Mesenchymal stem cell (in vitro differentiated cells and primary cell): Measurements from ENCODE around the gene ARSA.

Source experiments
- DNase-seq: peaks from one replicate; pipeline ENCODE4 v3.0.0-alpha.2; 2013
- H2AFZ ChIP-seq: one replicate; pipeline ENCODE4 v1.6.1; 2013; ENCODE audit warnings: low read depth, mild to moderate bottlenecking, control low read depth, inconsistent platforms, low read length, moderate library complexity
- H2AK5ac ChIP-seq: 2 replicates; pipeline ENCODE4 v1.6.1; 2013; ENCODE audit warnings: low read length, moderate library complexity, mild to moderate bottlenecking, inconsistent platforms; ENCODE audit not compliant: severe bottlenecking
- H2BK120ac ChIP-seq: one replicate; pipeline ENCODE4 v1.6.1; 2013; ENCODE audit warnings: low read depth, mild to moderate bottlenecking, inconsistent platforms, low read length, moderate library complexity
- H2BK12ac ChIP-seq, 2 experiments: one replicate each; pipeline ENCODE4 v1.6.1; 2013; ENCODE audit warnings: inconsistent platforms in 2 of 2, low read length in 2 of 2, mild to moderate bottlenecking in 2 of 2, moderate library complexity in 2 of 2, control low read depth in 1 of 2
- H2BK15ac ChIP-seq: one replicate; pipeline ENCODE4 v1.6.1; 2013; ENCODE audit warnings: mild to moderate bottlenecking, low read depth, inconsistent platforms; ENCODE audit not compliant: poor library complexity, severe bottlenecking
- H2BK5ac ChIP-seq: 2 replicates; pipeline ENCODE4 v1.6.1; 2013; ENCODE audit warnings: low read depth, mild to moderate bottlenecking, low read length, control low read depth, inconsistent platforms; ENCODE audit not compliant: poor library complexity, severe bottlenecking
- H3K14ac ChIP-seq, 2 experiments: one replicate each; pipeline ENCODE4 v1.6.1; 2013; ENCODE audit warnings: inconsistent platforms in 2 of 2, low read length in 2 of 2, control low read depth in 1 of 2, mild to moderate bottlenecking in 1 of 2, moderate library complexity in 1 of 2
- H3K18ac ChIP-seq, 2 experiments: one replicate each; pipeline ENCODE4 v1.6.1; 2013; ENCODE audit warnings: inconsistent platforms in 2 of 2, low read length in 2 of 2, control low read depth in 1 of 2, low read depth in 1 of 2, mild to moderate bottlenecking in 1 of 2
- H3K23ac ChIP-seq, 2 experiments: one replicate each; pipeline ENCODE4 v1.6.1; 2013; ENCODE audit warnings: inconsistent platforms in 2 of 2, low read length in 2 of 2, mild to moderate bottlenecking in 2 of 2, moderate library complexity in 2 of 2, control low read depth in 1 of 2
- H3K27ac ChIP-seq: 2 replicates; pipeline ENCODE4 v1.5.1; 2013; ENCODE audit warnings: mild to moderate bottlenecking, moderate library complexity, low read length, control low read depth, inconsistent platforms; ENCODE audit not compliant: poor library complexity, severe bottlenecking
- H3K27me3 ChIP-seq, 2 experiments: 2 replicates each; pipeline versions ENCODE4 v1.6.1 to v1.7.0; 2013; ENCODE audit warnings: low read length in 2 of 2, mild to moderate bottlenecking in 2 of 2, moderate library complexity in 2 of 2, control low read depth in 1 of 2, inconsistent platforms in 1 of 2; ENCODE audit not compliant: control insufficient read depth in 1 of 2, insufficient read depth in 1 of 2
- H3K36me3 ChIP-seq, 2 experiments: 2 replicates each; pipeline versions ENCODE4 v1.6.1 to v1.7.0; 2013; ENCODE audit warnings: low read length in 2 of 2, control low read depth in 1 of 2, inconsistent platforms in 1 of 2, low read depth in 1 of 2, mild to moderate bottlenecking in 1 of 2; ENCODE audit not compliant: insufficient read depth in 2 of 2, control insufficient read depth in 1 of 2
- H3K4ac ChIP-seq, 2 experiments: one replicate each; pipeline ENCODE4 v1.6.1; 2013; ENCODE audit warnings: inconsistent platforms in 2 of 2, low read length in 2 of 2, mild to moderate bottlenecking in 2 of 2, moderate library complexity in 2 of 2, control low read depth in 1 of 2, low read depth in 1 of 2
- H3K4me1 ChIP-seq: 2 replicates; pipeline ENCODE4 v1.6.1; 2013; ENCODE audit warnings: low read depth, low read length, control low read depth; ENCODE audit not compliant: control insufficient read depth, insufficient read depth
- H3K4me2 ChIP-seq: 2 replicates; pipeline ENCODE4 v1.6.1; 2013; ENCODE audit warnings: low read length, mild to moderate bottlenecking, inconsistent platforms; ENCODE audit not compliant: poor library complexity, severe bottlenecking
- H3K4me3 ChIP-seq, 2 experiments: 2 replicates each; pipeline versions ENCODE4 v1.5.1 to v1.7.0; 2013; ENCODE audit warnings: low read length in 2 of 2, mild to moderate bottlenecking in 2 of 2, control low read depth in 1 of 2, low read depth in 1 of 2; ENCODE audit not compliant: insufficient read depth in 1 of 2
- H3K79me1 ChIP-seq: replicated peaks from 2 replicates; pipeline ENCODE4 v1.6.1; 2013; ENCODE audit warnings: mild to moderate bottlenecking, control low read depth, low read length, inconsistent platforms; ENCODE audit not compliant: poor library complexity, severe bottlenecking
- H3K9ac ChIP-seq: 2 replicates; pipeline ENCODE4 v1.7.0; 2013; ENCODE audit warnings: mild to moderate bottlenecking, low read length, moderate library complexity
- H3K9me3 ChIP-seq: 2 replicates; pipeline ENCODE4 v1.7.0; 2013; ENCODE audit warnings: mild to moderate bottlenecking, low read length; ENCODE audit not compliant: control insufficient read depth
- H4K8ac ChIP-seq: one replicate; pipeline ENCODE4 v1.6.1; 2013; ENCODE audit warnings: inconsistent platforms, mild to moderate bottlenecking, low read length, moderate library complexity
- H4K91ac ChIP-seq: one replicate; pipeline ENCODE4 v1.6.1; 2013; ENCODE audit warnings: mild to moderate bottlenecking, low read length, inconsistent platforms
- WGBS: methylation state at CpG from one replicate; pipeline ENCODE4 v1.1.7; 2013; ENCODE audit warnings: mixed read lengths; 5-methylcytosine and 5-hydroxymethylcytosine counted together

Gene ARSA

DNA sequence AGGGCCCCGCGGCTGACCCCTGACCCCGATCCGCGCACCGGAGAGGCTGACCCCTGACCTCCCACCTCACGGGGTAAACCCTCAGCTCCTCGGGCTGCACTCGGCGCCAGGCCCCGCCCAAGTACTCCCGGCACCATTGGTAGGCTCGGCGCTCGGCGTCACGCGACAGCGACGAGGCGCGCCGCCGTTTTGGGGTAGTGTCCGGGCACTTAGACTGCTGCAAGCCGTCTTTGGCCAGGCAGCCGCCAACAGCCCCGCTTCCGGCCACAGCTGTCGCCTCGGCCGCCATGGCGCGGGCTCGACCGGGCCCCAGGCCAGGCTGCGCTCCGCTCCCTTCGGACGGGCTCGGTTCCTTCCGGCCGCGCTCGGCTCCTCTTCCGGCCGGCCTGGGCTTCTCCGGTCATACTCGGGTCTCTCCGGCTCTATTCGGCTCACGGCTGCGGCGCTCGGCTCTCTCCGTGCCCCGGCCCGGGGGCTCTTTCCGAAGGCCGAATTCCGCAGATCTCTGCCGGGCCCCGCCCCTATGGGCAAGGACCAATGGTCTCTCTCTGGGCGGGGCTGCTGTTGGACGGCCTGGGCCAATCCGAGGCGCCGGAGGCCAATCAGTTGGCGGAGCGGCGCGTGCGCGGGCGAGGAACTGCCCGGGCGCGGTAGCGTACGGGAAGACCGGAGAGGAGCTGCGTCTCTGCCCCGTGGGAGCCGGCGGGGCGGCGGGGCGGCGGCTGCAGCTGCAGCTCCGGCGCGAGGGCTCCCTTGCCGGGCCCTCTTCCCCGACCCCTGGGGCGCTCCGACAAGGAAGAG is 45.3 kb downstream of the ARSA start, which contains the start of gene CHKB:
Gene CHKB, minus strand, starts transcription at position 357 of the 801 bp plus-strand sequence. Its CDS starts 68 bp downstream, at position 289.
- Histone ChIP-seq H3K9me3 (no peaks in the 10 kb centered on the region), H2BK120ac (peak within 1 kb of the TSS; percentile 81), H3K4me3 (peak within 1 kb of the TSS; percentile 84 to 93), H3K27ac (peak within 1 kb of the TSS; percentile 71), H2AFZ (peak within 1 kb of the TSS; percentile 85), H2BK15ac (peak within 1 kb of the TSS; percentile 63), H3K9ac (peak within 1 kb of the TSS; percentile 97), H3K23ac (peak within 1 kb of the TSS in 1 of 2 experiments; percentile 76), H2BK12ac (peak within 1 kb of the TSS in 1 of 2 experiments; percentile 4), H2AK5ac (no peak within 1 kb of the TSS), H4K8ac (peak within 1 kb of the TSS; percentile 98), H4K91ac (peak within 1 kb of the TSS; percentile 97), H3K4me2 (peak within 1 kb of the TSS; percentile 78), H2BK5ac (peak within 1 kb of the TSS; percentile 83), H3K18ac (peak within 1 kb of the TSS; percentile 99 to 100), H3K4ac (peak within 1 kb of the TSS; percentile 90 to 98), H3K14ac (peak within 1 kb of the TSS in 1 of 2 experiments; percentile 98), H3K27me3 (peaks cover 0 to under 1% of the 10 kb centered on the region in 2 experiments), H3K79me1 (peaks cover 21% of the 10 kb centered on the region), H3K36me3 (peaks cover 17 to 35% of the 10 kb centered on the region in 2 experiments), H3K4me1 (peaks cover 17% of the 10 kb centered on the region)
- DNase-seq = peak; percentile 98
- WGBS = under 1% methylated on average over 86 of the region's 96 CpGs

DNA sequence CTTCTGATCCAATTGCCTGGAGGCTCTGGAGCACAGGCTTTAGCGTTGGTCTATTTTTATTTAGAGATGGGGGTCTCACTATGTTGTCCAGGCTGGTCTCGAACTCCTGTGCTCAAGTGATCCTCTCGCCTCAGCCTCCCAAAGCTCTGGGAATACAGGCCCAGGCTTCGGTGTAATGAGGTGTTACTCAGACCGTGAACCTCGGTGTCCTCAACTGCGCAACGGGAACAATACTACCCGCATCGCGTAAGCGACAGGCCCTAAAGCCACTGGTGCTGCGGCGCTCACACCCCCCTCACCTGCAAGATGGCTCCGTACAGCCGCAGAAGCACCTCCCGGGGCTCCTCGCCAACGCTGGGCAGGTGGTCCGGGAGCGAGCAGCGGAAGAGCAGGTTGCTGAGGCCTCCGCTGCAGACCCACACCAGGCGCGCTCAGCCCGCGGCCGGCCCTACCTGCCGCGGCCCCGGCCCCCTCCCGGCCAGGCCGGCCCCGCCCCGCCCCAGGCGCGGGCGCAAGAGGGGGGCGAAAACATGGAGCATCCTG is 45.9 kb downstream of the ARSA start:
- no peak overlapping the region for H3K27ac ChIP-seq
- peak overlapping the region; percentile 81 for H2BK120ac ChIP-seq
- peak overlapping the region; percentile 84 to 93 for H3K4me3 ChIP-seq
- no peak overlapping the region for H2BK12ac ChIP-seq
- peak; percentile 29 for DNase-seq
- H3K18ac ChIP-seq = peak overlapping the region; percentile 99 to 100
- H3K9ac ChIP-seq = peak overlapping the region; percentile 97
- peaks cover 23% of the 10 kb centered on the region for H3K4me1 ChIP-seq
- H3K4me2 ChIP-seq = peak overlapping the region; percentile 60
- no peak overlapping the region for H2AK5ac ChIP-seq
- H2BK5ac ChIP-seq = peak overlapping the region; percentile 83
- peak overlapping the region; percentile 98 for H4K8ac ChIP-seq
- H3K23ac ChIP-seq = peak overlapping the region in 1 of 2 experiments; percentile 76
- H3K36me3 ChIP-seq = peaks cover 17 to 42% of the 10 kb centered on the region in 2 experiments
- WGBS = 13% methylated on average over 37 of the region's 39 CpGs
- H2AFZ ChIP-seq = peak overlapping the region; percentile 49
- peaks cover 0 to 7% of the 10 kb centered on the region in 2 experiments for H3K27me3 ChIP-seq
- H3K79me1 ChIP-seq = peaks cover 21% of the 10 kb centered on the region
- peak overlapping the region in 1 of 2 experiments; percentile 98 for H3K14ac ChIP-seq
- peak overlapping the region; percentile 97 for H4K91ac ChIP-seq
- peak overlapping the region; percentile 79 to 98 for H3K4ac ChIP-seq
- no peaks in the 10 kb centered on the region for H3K9me3 ChIP-seq
- H2BK15ac ChIP-seq = no peak overlapping the region

DNA sequence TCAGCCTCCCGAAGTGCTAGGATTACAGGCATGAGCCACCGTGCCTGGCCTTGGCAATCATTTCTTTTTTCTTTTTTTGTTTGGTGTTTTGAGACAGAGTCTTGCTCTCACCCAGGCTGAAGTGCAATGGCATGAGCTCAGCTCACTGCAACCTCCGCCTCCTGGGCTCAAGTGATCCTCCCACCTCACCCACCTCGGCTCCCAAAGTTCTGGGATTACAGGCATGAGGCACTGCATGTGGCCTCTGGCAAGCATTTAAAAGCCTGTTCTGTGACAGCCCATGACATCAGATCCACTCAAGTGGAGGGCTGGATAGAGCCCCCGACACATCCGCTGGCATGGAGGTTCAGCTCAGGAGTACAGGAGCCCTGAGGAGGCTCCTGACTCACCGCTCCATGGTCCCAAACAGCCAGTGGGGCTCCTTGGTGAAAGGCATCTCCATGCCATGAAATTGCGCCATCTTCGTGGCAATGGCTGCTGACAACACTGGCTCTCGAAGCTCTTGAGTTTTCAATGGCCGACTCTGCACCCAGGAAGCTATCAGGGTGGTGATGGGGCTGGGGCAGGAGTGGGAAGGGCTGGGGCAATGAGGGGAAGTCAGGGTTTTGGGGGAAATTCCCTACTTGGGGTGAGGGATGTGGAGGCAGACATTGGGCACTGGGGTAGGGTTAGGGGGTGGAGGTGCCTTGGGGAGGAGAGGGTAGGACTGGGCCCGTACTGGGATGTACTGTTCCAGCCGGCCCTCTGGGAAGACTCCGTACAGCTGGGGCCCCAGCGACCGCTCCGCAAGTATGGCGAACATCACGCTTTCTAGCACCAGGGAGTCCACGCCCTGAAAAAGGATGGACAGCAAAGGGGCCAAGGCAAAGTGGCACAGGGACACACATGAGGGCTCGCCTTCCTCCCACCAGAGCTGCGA is 46.7 kb downstream of the ARSA start:
- H3K79me1 ChIP-seq = peaks cover 21% of the 10 kb centered on the region
- peak overlapping the region in 1 of 2 experiments; percentile 4 for H2BK12ac ChIP-seq
- peak overlapping the region; percentile 84 to 93 for H3K4me3 ChIP-seq
- peak overlapping the region in 1 of 2 experiments; percentile 6 for H3K14ac ChIP-seq
- H2BK120ac ChIP-seq = no peak overlapping the region
- peak; percentile 18 for DNase-seq
- H3K9ac ChIP-seq = peak overlapping the region; percentile 97
- H3K36me3 ChIP-seq = peaks cover 17 to 49% of the 10 kb centered on the region in 2 experiments
- no peak overlapping the region for H4K8ac ChIP-seq
- H3K27ac ChIP-seq = no peak overlapping the region
- H4K91ac ChIP-seq = no peak overlapping the region
- peaks cover 23% of the 10 kb centered on the region for H3K4me1 ChIP-seq
- no peak overlapping the region for H2BK5ac ChIP-seq
- peak overlapping the region in 1 of 2 experiments; percentile 13 for H3K4ac ChIP-seq
- peak overlapping the region in 1 of 2 experiments; percentile 99 for H3K18ac ChIP-seq
- peak overlapping the region; percentile 29 for H3K4me2 ChIP-seq
- H2AK5ac ChIP-seq = no peak overlapping the region
- no peak overlapping the region for H2AFZ ChIP-seq
- H3K23ac ChIP-seq = no peak overlapping the region
- no peaks in the 10 kb centered on the region for H3K9me3 ChIP-seq
- H2BK15ac ChIP-seq = no peak overlapping the region
- H3K27me3 ChIP-seq = peaks cover 0 to 14% of the 10 kb centered on the region in 2 experiments
- 95% methylated on average over 22 of the region's 22 CpGs for WGBS
